Keratinocyte (primary cell): ENCODE results near the gene ANKS1A.

Experiments used
- CTCF ChIP-seq, 3 experiments: IDR thresholded peaks in 1 of 3; conservative IDR thresholded peaks in 1 of 3; optimal IDR thresholded peaks in 1 of 3; 2 replicates in 2 of 3; 3 replicates in 1 of 3; pipeline versions ENCODE3 to v1.5.1; 2011; ENCODE audit warnings: low read length in 3 of 3, mild to moderate bottlenecking in 3 of 3, moderate library complexity in 2 of 3, control low read depth in 1 of 3, inconsistent platforms in 1 of 3; ENCODE audit not compliant: insufficient read depth in 2 of 3; ENCODE audit errors: extremely low read depth in 1 of 3
- EZH2 ChIP-seq: IDR thresholded peaks from one replicate; pipeline ENCODE4 v1.6.1; 2012; ENCODE audit warnings: inconsistent platforms, mild to moderate bottlenecking, low read length, moderate library complexity

DNA sequence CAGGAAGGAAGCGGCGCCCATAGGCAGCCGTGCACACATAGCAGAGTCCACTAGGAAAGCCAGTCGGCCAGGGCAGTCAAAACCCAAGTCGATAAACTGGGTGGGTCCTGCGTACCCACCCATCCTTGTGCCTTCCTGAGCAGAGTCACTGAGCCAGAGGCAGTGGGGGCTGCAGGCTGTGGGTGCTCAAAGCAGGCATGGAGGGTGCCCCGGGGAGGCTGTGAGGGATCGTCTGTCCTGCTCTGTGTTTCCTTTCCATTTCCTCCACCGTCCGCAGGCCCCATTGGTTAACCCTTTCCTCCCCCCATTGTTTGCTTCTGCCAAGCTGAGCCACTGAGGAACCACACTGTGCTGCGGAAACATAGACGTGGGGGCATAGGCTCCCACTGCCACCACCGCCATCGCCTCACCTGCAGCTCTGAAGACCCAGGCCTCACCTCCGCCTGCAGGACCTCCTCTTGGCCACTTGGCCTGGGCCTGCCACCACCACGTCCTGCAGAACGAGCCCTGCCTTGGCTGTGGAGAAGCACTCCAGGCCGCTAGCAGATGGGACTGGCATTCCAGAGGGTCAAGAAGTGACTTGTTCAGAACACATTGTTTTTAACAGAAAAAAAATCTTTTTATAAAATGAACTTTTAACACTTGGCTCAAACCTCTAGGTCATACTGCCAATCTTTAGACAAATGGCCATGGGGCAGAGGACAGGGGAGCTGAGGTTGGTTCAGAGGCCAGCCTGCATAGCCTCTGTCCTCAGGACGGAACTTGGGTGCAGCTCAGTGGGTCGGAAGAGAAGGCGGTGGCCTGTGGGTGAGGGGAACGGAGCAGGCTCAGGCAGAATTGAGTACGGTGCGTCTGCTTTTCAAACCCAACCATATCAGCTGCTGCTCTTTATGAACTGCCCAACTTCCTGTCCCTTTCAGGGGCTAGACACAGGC is 199.5 kb downstream of the ANKS1A start:
- TF ChIP-seq EZH2 (no peak), CTCF (optimal IDR thresholded peaks at IDR 0.05 in 1 of 3, IDR thresholded peaks at IDR 0.05 in 1 of 3, conservative IDR thresholded peaks at IDR 0.05 in 1 of 3; ENCODE audit: extremely low read depth in 1 of 3, insufficient read depth in 2 of 3, low read length in 3 of 3) (no peak)
